CD8-positive, alpha-beta memory T cell (primary cell): ENCODE results near the gene CST1. TPM values are rescaled to one million over a fixed set of nuclear protein-coding genes. Genes with fewer than 3 reads are reported as not detected.
"Not testable (repeated sequence)": the region's sequence is repeated elsewhere in the genome, so short reads cannot be mapped to it uniquely, and the experiment has no call there.

ENCODE experiments used
- CTCF ChIA-PET: fragments of 350-600 bp; sonication (Branson Sonifier 250); formaldehyde crosslinking; loops from one replicate; lab custom pipeline; 2021; ENCODE audit warnings: antibody characterized with exemption; lab: Charles Lee
- POLR2A ChIA-PET: fragments of 350-600 bp; sonication (Branson Sonifier 250); formaldehyde crosslinking; loops from one replicate; lab custom pipeline; 2021; ENCODE audit warnings: antibody characterized with exemption; lab: Charles Lee
- DNase-seq, 5 donors: peaks; one replicate each; pipeline versions ENCODE4 v3.0.0 to v3.0.0-alpha.2; 2020 to 2022; ENCODE audit warnings: mixed read lengths in 1 of 5
- H3K27ac ChIP-seq: one replicate; pipeline ENCODE4 v1.7.0; 2013; ENCODE audit warnings: low read depth, mild to moderate bottlenecking, low read length, moderate library complexity
- H3K27me3 ChIP-seq: 2 replicates; pipeline ENCODE4 v1.7.0; 2013; ENCODE audit warnings: low read length, mild to moderate bottlenecking; ENCODE audit not compliant: insufficient read depth, poor library complexity, severe bottlenecking
- H3K36me3 ChIP-seq: 2 replicates; pipeline ENCODE4 v1.7.0; 2013; ENCODE audit warnings: mild to moderate bottlenecking, low read length, moderate library complexity; ENCODE audit not compliant: insufficient read depth
- H3K4me1 ChIP-seq: 2 replicates; pipeline ENCODE4 v1.7.0; 2013; ENCODE audit warnings: mild to moderate bottlenecking, low read length, moderate library complexity; ENCODE audit not compliant: insufficient read depth
- H3K4me3 ChIP-seq: 2 replicates; pipeline ENCODE4 v1.7.0; 2013; ENCODE audit warnings: mild to moderate bottlenecking, low read length
- H3K9me3 ChIP-seq: 2 replicates; pipeline ENCODE4 v1.7.0; 2013; ENCODE audit warnings: mild to moderate bottlenecking, low read length
- H3K27ac Mint-ChIP-seq, 8 donors: one replicate each; pipeline ENCODE4 v1.8.0; 2020 to 2021; ENCODE audit warnings: mixed read lengths in 8 of 8, mild to moderate bottlenecking in 6 of 8, inconsistent platforms in 3 of 8, moderate library complexity in 3 of 8
- H3K27me3 Mint-ChIP-seq, 2 donors: one replicate each; pipeline ENCODE4 v1.8.0; 2020 to 2021; ENCODE audit warnings: mixed read lengths in 2 of 2, mild to moderate bottlenecking in 1 of 2, moderate library complexity in 1 of 2
- H3K36me3 Mint-ChIP-seq, 3 donors: one replicate each; pipeline ENCODE4 v1.8.0; 2020 to 2021; ENCODE audit warnings: mixed read lengths in 3 of 3, inconsistent platforms in 1 of 3, mild to moderate bottlenecking in 1 of 3
- H3K4me1 Mint-ChIP-seq, 3 donors: one replicate each; pipeline ENCODE4 v1.8.0; 2020 to 2021; ENCODE audit warnings: mixed read lengths in 3 of 3, inconsistent platforms in 1 of 3, mild to moderate bottlenecking in 1 of 3
- H3K4me3 Mint-ChIP-seq, 7 donors: one replicate each; pipeline ENCODE4 v1.8.0; 2020 to 2021; ENCODE audit warnings: mixed read lengths in 7 of 7, mild to moderate bottlenecking in 6 of 7, moderate library complexity in 4 of 7, inconsistent platforms in 2 of 7
- H3K9me3 Mint-ChIP-seq, 5 donors: one replicate each; pipeline ENCODE4 v1.8.0; 2020 to 2022; ENCODE audit warnings: mixed read lengths in 5 of 5, mild to moderate bottlenecking in 3 of 5, moderate library complexity in 2 of 5, inconsistent platforms in 1 of 5
- polyA plus RNA-seq: library from polyadenylated mRNA; unstranded; fragments of 300-500 nt; fragmentation: Illumina TruSeq; gene quantifications from one replicate; pipeline ENCODE4 v1.2.3, GENCODE V29; 2021
- total RNA-seq, 2 experiments: library from RNA; stranded (reverse); gene quantifications; one replicate each; pipeline ENCODE4 v1.2.3, GENCODE V29; 2021

Gene CST1
- total RNA-seq (not detected), polyA plus RNA-seq (not detected)

- peaks cover 0 to 29% of the 10 kb centered on the region in 2 donors for H3K27me3 Mint-ChIP-seq
- H3K4me1 Mint-ChIP-seq, POLR2A ChIA-PET, H3K4me1 ChIP-seq, H3K4me3 Mint-ChIP-seq, H3K36me3 Mint-ChIP-seq, DNase-seq, H3K27ac ChIP-seq, H3K4me3 ChIP-seq, H3K36me3 ChIP-seq, CTCF ChIA-PET, H3K9me3 ChIP-seq, H3K27ac Mint-ChIP-seq, H3K9me3 Mint-ChIP-seq, H3K27me3 ChIP-seq: not testable (repeated sequence)
Measured at GRCh38 chr20:23750786-23751185, at the start of gene CST1. Gene CST1 (minus strand): TSS chr20:23750935. CDS start chr20:23750866, 69 bp downstream.

GRCh38 chr20:23799216-23799847, 48.6 kb upstream of the CST1 start:
- H3K4me1 ChIP-seq, POLR2A ChIA-PET, H3K27me3 ChIP-seq: not testable (repeated sequence)

GRCh38 chr20:23795526-23795925, 44.8 kb upstream of the CST1 start:
- Mint-ChIP-seq H3K4me3 (no peak overlapping the region), H3K27ac (no peak overlapping the region), H3K4me1 (no peaks in the 10 kb centered on the region), H3K9me3 (no peaks in the 10 kb centered on the region), H3K36me3 (no peaks in the 10 kb centered on the region), H3K27me3 (peaks cover 5 to 9% of the 10 kb centered on the region in 2 donors)
- no peaks in the 10 kb centered on the region for H3K36me3 ChIP-seq
- DNase-seq, result no peak
- no peaks in the 10 kb centered on the region for H3K9me3 ChIP-seq
- CTCF ChIA-PET, result no interaction called here
- H3K27me3 ChIP-seq, result no peaks in the 10 kb centered on the region
- POLR2A ChIA-PET, result no interaction called here
- H3K4me1 ChIP-seq, result no peaks in the 10 kb centered on the region
- H3K4me3 ChIP-seq, result no peak overlapping the region
- H3K27ac ChIP-seq, result no peak overlapping the region

More at GRCh38 chr20:23799216-23799847, 48.6 kb upstream of the CST1 start:
- DNase-seq, result peak in 1 of 5 donors; percentile 9
- H3K27ac Mint-ChIP-seq, H3K27ac ChIP-seq, H3K27me3 Mint-ChIP-seq, H3K4me1 Mint-ChIP-seq, H3K4me3 ChIP-seq, H3K9me3 ChIP-seq, H3K36me3 Mint-ChIP-seq, CTCF ChIA-PET, H3K4me3 Mint-ChIP-seq, H3K9me3 Mint-ChIP-seq, H3K36me3 ChIP-seq: not testable (repeated sequence)

GRCh38 chr20:23794841-23795240, 44.1 kb upstream of the CST1 start:
- Mint-ChIP-seq H3K4me1 (no peaks in the 10 kb centered on the region), H3K4me3 (no peak overlapping the region), H3K27me3 (peaks cover 5 to 10% of the 10 kb centered on the region in 2 donors), H3K27ac (no peak overlapping the region), H3K36me3 (no peaks in the 10 kb centered on the region), H3K9me3 (peaks cover 0 to 2% (median 0%) of the 10 kb centered on the region in 5 donors)
- POLR2A ChIA-PET, result no interaction called here
- DNase-seq, result no peak
- Histone ChIP-seq H3K9me3 (no peaks in the 10 kb centered on the region), H3K36me3 (no peaks in the 10 kb centered on the region), H3K4me1 (no peaks in the 10 kb centered on the region), H3K4me3 (no peak overlapping the region), H3K27ac (no peak overlapping the region), H3K27me3 (no peaks in the 10 kb centered on the region)
- CTCF ChIA-PET, result no interaction called here

- H3K4me3 Mint-ChIP-seq, result no peak overlapping the region
- H3K36me3 ChIP-seq, result no peaks in the 10 kb centered on the region
- H3K4me1 Mint-ChIP-seq, result no peaks in the 10 kb centered on the region
- DNase-seq, result no peak
- H3K36me3 Mint-ChIP-seq, result no peaks in the 10 kb centered on the region
- ChIA-PET CTCF (no interaction called here), POLR2A (no interaction called here)
- H3K27ac ChIP-seq, result no peak overlapping the region
- no peaks in the 10 kb centered on the region for H3K9me3 ChIP-seq
- H3K9me3 Mint-ChIP-seq, result peaks cover 0 to 3% (median 0%) of the 10 kb centered on the region in 5 donors
- H3K4me3 ChIP-seq, result no peak overlapping the region
- H3K27me3 ChIP-seq, result no peaks in the 10 kb centered on the region
- no peaks in the 10 kb centered on the region for H3K4me1 ChIP-seq
- H3K27me3 Mint-ChIP-seq, result peaks cover 5 to 15% of the 10 kb centered on the region in 2 donors
- H3K27ac Mint-ChIP-seq, result no peak overlapping the region
Measured at GRCh38 chr20:23794065-23794464, 43.3 kb upstream of the CST1 start.

- peaks cover 0 to 4% (median 0%) of the 10 kb centered on the region in 5 donors for H3K9me3 Mint-ChIP-seq
- no peak overlapping the region for H3K4me3 ChIP-seq
- no peak overlapping the region for H3K4me3 Mint-ChIP-seq
- no peaks in the 10 kb centered on the region for H3K36me3 Mint-ChIP-seq
- CTCF ChIA-PET, result no interaction called here
- H3K27ac ChIP-seq, result no peak overlapping the region
- H3K27me3 ChIP-seq, result no peaks in the 10 kb centered on the region
- no peaks in the 10 kb centered on the region for H3K9me3 ChIP-seq
- H3K4me1 ChIP-seq, result no peaks in the 10 kb centered on the region
- H3K4me1 Mint-ChIP-seq, result no peaks in the 10 kb centered on the region
- DNase-seq, result no peak
- H3K27me3 Mint-ChIP-seq, result peaks cover 5 to 8% of the 10 kb centered on the region in 2 donors
- no peak overlapping the region for H3K27ac Mint-ChIP-seq
- H3K36me3 ChIP-seq, result no peaks in the 10 kb centered on the region
- POLR2A ChIA-PET, result no interaction called here
Measured at GRCh38 chr20:23783447-23783846, 32.7 kb upstream of the CST1 start.

- Histone ChIP-seq H3K4me1 (no peaks in the 10 kb centered on the region), H3K9me3 (no peaks in the 10 kb centered on the region), H3K27me3 (no peaks in the 10 kb centered on the region), H3K36me3 (no peaks in the 10 kb centered on the region), H3K4me3 (no peak overlapping the region), H3K27ac (no peak overlapping the region)
- Mint-ChIP-seq H3K36me3 (no peaks in the 10 kb centered on the region), H3K4me3 (no peak overlapping the region), H3K4me1 (no peaks in the 10 kb centered on the region), H3K27ac (no peak overlapping the region), H3K27me3 (peaks cover 6% of the 10 kb centered on the region in 2 donors), H3K9me3 (peaks cover 0 to under 1% (median 0%) of the 10 kb centered on the region in 5 donors)
- DNase-seq, result no peak
- ChIA-PET CTCF (interaction anchor here (1.2 kb wide), 1 partner anchor 12 kb away, joined by 3 read pairs; no protein-coding TSS in a partner anchor), POLR2A (no interaction called here)
Measured at GRCh38 chr20:23782366-23782983, 31.7 kb upstream of the CST1 start.

GRCh38 chr20:23778676-23779075, 27.9 kb upstream of the CST1 start:
- H3K4me3 Mint-ChIP-seq, H3K36me3 Mint-ChIP-seq, H3K27ac ChIP-seq, H3K36me3 ChIP-seq, H3K4me1 Mint-ChIP-seq, H3K4me3 ChIP-seq, POLR2A ChIA-PET, H3K27me3 ChIP-seq, H3K9me3 Mint-ChIP-seq, H3K27ac Mint-ChIP-seq, DNase-seq, H3K9me3 ChIP-seq, CTCF ChIA-PET, H3K4me1 ChIP-seq: not testable (repeated sequence)
- H3K27me3 Mint-ChIP-seq, result peaks cover 8 to 16% of the 10 kb centered on the region in 2 donors
